Endothelial cell of umbilical vein (primary cell): ENCODE measurements around the gene AGMO. TPM values are rescaled to one million over a fixed set of nuclear protein-coding genes. Genes with fewer than 3 reads are reported as not detected.

Source experiments
- BruUV-seq: library from RNA; stranded (reverse); fragments of 400-500 nt; replicated peaks from 2 replicates; lab custom pipeline; 2021; lab: Mats Ljungman, UMichigan
- CTCF ChIA-PET: fragments of 300-600, 350-600 bp; sonication (Branson Sonifier 250); formaldehyde crosslinking; loops from one replicate; lab custom pipeline; 2021; ENCODE audit warnings: antibody characterized with exemption, inconsistent platforms; lab: Charles Lee
- POLR2A ChIA-PET: fragments of 300-600, 350-600 bp; sonication (Branson Sonifier 250); formaldehyde crosslinking; loops from one replicate; lab custom pipeline; 2021; ENCODE audit warnings: antibody characterized with exemption, inconsistent platforms; lab: Charles Lee
- DNase-seq: peaks from one replicate; pipeline ENCODE4 v3.0.0-alpha.2; 2011; ENCODE audit warnings: low read depth, low spot score
- FAIRE-seq: peaks from 2 replicates; lab custom pipeline; 2011; peaks lifted over from hg19 to GRCh38; lab: Jason Lieb, UNC
- H2AFZ ChIP-seq: 2 replicates; pipeline ENCODE4 v1.6.0; 2012; ENCODE audit warnings: low read depth, low read length, control low read depth, inconsistent platforms
- H3K27ac ChIP-seq: 2 replicates; pipeline ENCODE4 v1.5.1; 2011; ENCODE audit warnings: low read depth, mild to moderate bottlenecking, control low read depth, low read length, moderate library complexity; ENCODE audit not compliant: insufficient read depth
- H3K27me3 ChIP-seq, 2 experiments: 2 replicates each; pipeline versions ENCODE4 v1.6.0 to v1.6.1; 2011; ENCODE audit warnings: low read length in 2 of 2, mixed read lengths in 1 of 2; ENCODE audit not compliant: control insufficient read depth in 2 of 2, insufficient read depth in 2 of 2
- H3K36me3 ChIP-seq, 2 experiments: 2 replicates in 1 of 2; 3 replicates in 1 of 2; pipeline ENCODE4 v1.5.1; 2011; ENCODE audit warnings: low read length in 2 of 2, mild to moderate bottlenecking in 1 of 2, moderate library complexity in 1 of 2; ENCODE audit not compliant: control insufficient read depth in 2 of 2, insufficient read depth in 2 of 2; ENCODE audit errors: extremely low read depth in 1 of 2
- H3K4me1 ChIP-seq: 3 replicates; pipeline ENCODE4 v1.5.1; 2011; ENCODE audit warnings: mild to moderate bottlenecking, low read length; ENCODE audit not compliant: control insufficient read depth, insufficient read depth; ENCODE audit errors: extremely low read depth
- H3K4me2 ChIP-seq: 2 replicates; pipeline ENCODE4 v1.6.1; 2011; ENCODE audit warnings: low read length, control low read depth, mixed read lengths; ENCODE audit not compliant: insufficient read depth
- H3K4me3 ChIP-seq, 3 experiments: fragments of 200-600 bp in 1 of 3; sonication (generic), shearing (Covaris generic) in 1 of 3; replicated peaks in 1 of 3; 2 replicates each; pipeline ENCODE4 v1.5.1; 2011 to 2016; ENCODE audit warnings: control low read depth in 3 of 3, low read length in 3 of 3, mild to moderate bottlenecking in 2 of 3, inconsistent platforms in 1 of 3, low read depth in 1 of 3, moderate library complexity in 1 of 3; ENCODE audit not compliant: insufficient read depth in 1 of 3
- H3K79me2 ChIP-seq: 2 replicates; pipeline ENCODE4 v1.6.0; 2012; ENCODE audit warnings: low read length, inconsistent platforms; ENCODE audit not compliant: control insufficient read depth, insufficient read depth
- H3K9ac ChIP-seq: replicated peaks from 2 replicates; pipeline ENCODE3; 2011; ENCODE audit warnings: low read length, control low read depth; ENCODE audit not compliant: insufficient read depth; ENCODE audit errors: extremely low read depth
- H3K9me1 ChIP-seq: replicated peaks from 3 replicates; pipeline ENCODE4 v1.6.0; 2011; ENCODE audit warnings: mild to moderate bottlenecking, low read length; ENCODE audit not compliant: control insufficient read depth, insufficient read depth; ENCODE audit errors: extremely low read depth
- H3K9me3 ChIP-seq: replicated peaks from 2 replicates; pipeline ENCODE4 v1.5.1; 2012; ENCODE audit warnings: low read length, inconsistent platforms; ENCODE audit not compliant: control insufficient read depth, insufficient read depth
- H4K20me1 ChIP-seq: replicated peaks from 2 replicates; pipeline ENCODE3; 2011; ENCODE audit warnings: mild to moderate bottlenecking, low read length; ENCODE audit not compliant: control insufficient read depth, insufficient read depth; ENCODE audit errors: extremely low read depth
- CTCF ChIP-seq, 2 donors: IDR thresholded peaks; 1 replicate in 1 of 2; 2 replicates in 1 of 2; pipeline ENCODE4 v1.5.1; 2011; ENCODE audit warnings: low read length in 2 of 2, mild to moderate bottlenecking in 2 of 2, moderate library complexity in 2 of 2, control low read depth in 1 of 2, inconsistent platforms in 1 of 2, low read depth in 1 of 2; ENCODE audit not compliant: insufficient read depth in 1 of 2; ENCODE audit errors: extremely low read depth in 1 of 2
- EZH2 ChIP-seq: IDR thresholded peaks from 2 replicates; pipeline ENCODE4 v1.6.1; 2012; ENCODE audit warnings: borderline replicate concordance, low read depth, mild to moderate bottlenecking, moderate library complexity, low read length, inconsistent platforms; ENCODE audit not compliant: severe bottlenecking
- FOS ChIP-seq: IDR thresholded peaks from 2 replicates; pipeline ENCODE4 v1.6.1; 2011; ENCODE audit warnings: mild to moderate bottlenecking, low read length, moderate library complexity, borderline replicate concordance; ENCODE audit not compliant: insufficient read depth
- GATA2 ChIP-seq: IDR thresholded peaks from 2 replicates; pipeline ENCODE4 v1.7.0; 2011; ENCODE audit warnings: low read depth, mild to moderate bottlenecking, moderate library complexity, mixed read lengths, low read length; ENCODE audit not compliant: insufficient read length, insufficient read depth
- JUN ChIP-seq: IDR thresholded peaks from 2 replicates; pipeline ENCODE4 v1.6.1; 2011; ENCODE audit warnings: borderline replicate concordance, low read depth; ENCODE audit not compliant: insufficient read length, insufficient read depth
- MYC ChIP-seq: IDR thresholded peaks from one replicate; pipeline ENCODE4 v1.6.1; 2011; ENCODE audit warnings: mild to moderate bottlenecking, low read depth, low read length
- POLR2A ChIP-seq: IDR thresholded peaks from 2 replicates; pipeline ENCODE4 v1.6.1; 2012; ENCODE audit warnings: low read depth, mild to moderate bottlenecking, control low read depth, low read length
- POLR2AphosphoS5 ChIP-seq: IDR thresholded peaks from 2 replicates; pipeline ENCODE4 v1.6.1; 2012; ENCODE audit warnings: low read depth, mild to moderate bottlenecking, control low read depth, low read length, moderate library complexity; ENCODE audit not compliant: insufficient read depth
- dilution Hi-C: fragments of 300-500 bp; cut with MboI; formaldehyde crosslinking; loops from one replicate; pipeline ENCODE4 v1.15.0; 2019; ENCODE audit warnings: low sequenced_read_pairs; ENCODE audit not compliant: extremely low pct_ligation_motif_present
- intact Hi-C: fragments of 100-400 bp; cut with micrococcal nuclease; formaldehyde crosslinking; loops from one replicate; pipeline ENCODE4 v1.10.0; 2022
- polyA plus RNA-seq, 4 experiments: library from polyadenylated mRNA; depleted of rRNA in 3 of 4; stranded (reverse) in 3 of 4; unstranded in 1 of 4; fragments of >200 nt; gene quantifications; 2 replicates each; pipeline versions ENCODE4 v1.2.1 to v1.2.3, GENCODE V29; 2011 to 2012; ENCODE audit warnings: missing spikeins in 1 of 4
- total RNA-seq: library from RNA; stranded (reverse); gene quantifications from 2 replicates; pipeline ENCODE4 v1.2.3, GENCODE V29; 2021
- TF ChIP-seq, protein P1 (sequence below): IDR thresholded peaks from 2 replicates; pipeline ENCODE4 v1.6.1; 2011; ENCODE audit not compliant: insufficient read depth, insufficient read length

Gene AGMO
- total and polyA plus RNA-seq, 2 donors (not counting 3 experiments of a cell fraction or from before 2014, with no cell fraction given): 0.23 to 0.40 TPM

DNA sequence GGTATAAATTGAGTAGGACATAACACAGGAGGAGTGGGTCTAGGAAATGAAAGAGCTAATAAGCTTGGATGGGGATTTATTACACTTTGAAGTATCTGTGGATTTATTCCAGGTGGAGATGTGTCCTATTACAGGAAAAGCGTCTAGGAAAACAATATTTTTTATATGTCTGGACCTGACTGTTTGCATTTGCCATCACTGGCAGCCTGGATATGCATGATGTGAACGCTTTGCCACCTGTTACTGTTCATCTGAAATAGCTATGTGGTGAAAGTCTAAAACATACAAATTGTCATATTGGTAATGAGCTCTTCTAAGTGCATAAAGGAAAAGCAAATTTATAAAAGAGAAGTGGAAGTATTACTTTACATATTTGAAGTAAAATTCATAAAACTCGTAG is 31.6 kb upstream of the AGMO start:
- Histone ChIP-seq H3K79me2 (no peaks in the 10 kb centered on the region), H3K27me3 (no peaks in the 10 kb centered on the region), H3K36me3 (no peaks in the 10 kb centered on the region), H3K4me3 (no peak overlapping the region), H3K4me2 (no peak overlapping the region), H3K4me1 (no peaks in the 10 kb centered on the region), H3K27ac (no peak overlapping the region), H3K9ac (no peak overlapping the region), H3K9me1 (no peaks in the 10 kb centered on the region), H3K9me3 (no peaks in the 10 kb centered on the region), H2AFZ (no peak overlapping the region), H4K20me1 (no peaks in the 10 kb centered on the region)
- dilution Hi-C loops (no loop called here), intact Hi-C loops (no loop called here)
- ChIA-PET POLR2A (no interaction called here), CTCF (interaction anchor here (1.0 kb wide), 1 partner anchor 9 kb away, joined by 3 read pairs; no protein-coding TSS in a partner anchor)
- TF ChIP-seq GATA2 (no peak), FOS (no peak), POLR2AphosphoS5 (no peak), MYC (no peak), POLR2A (no peak), EZH2 (no peak), JUN (no peak), CTCF (IDR thresholded peaks at IDR 0.05; ENCODE audit: extremely low read depth in 1 of 2, insufficient read depth in 1 of 2, low read depth in 1 of 2, low read length in 2 of 2) (no peak)
- TF ChIP-seq, protein P1, sequence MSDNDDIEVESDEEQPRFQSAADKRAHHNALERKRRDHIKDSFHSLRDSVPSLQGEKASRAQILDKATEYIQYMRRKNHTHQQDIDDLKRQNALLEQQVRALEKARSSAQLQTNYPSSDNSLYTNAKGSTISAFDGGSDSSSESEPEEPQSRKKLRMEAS: no peak
- BruUV-seq: no TSS peak
- FAIRE-seq: no peak
- no peak for DNase-seq
